HEK293 (cell line): Measurements from ENCODE around the gene ABHD11.

Experiments used
- CTCF ChIA-PET: fragments of 350-600 bp; formaldehyde crosslinking; extraction: SDS; loops from one replicate; lab custom pipeline; 2021; ENCODE audit warnings: antibody characterized with exemption; lab: Yijun Ruan, JAX
- POLR2A ChIA-PET: fragments of 300-600 bp; formaldehyde crosslinking; extraction: SDS; loops from one replicate; lab custom pipeline; 2020; ENCODE audit warnings: antibody characterized with exemption, inconsistent platforms; lab: Yijun Ruan, JAX
- H3K27ac ChIP-seq: fragments of 200-500 bp; sonication (Bioruptor generic); 2 replicates; pipeline ENCODE4 v1.5.1; 2014; ENCODE audit warnings: low read depth, low read length, control low read depth, inconsistent platforms; ENCODE audit errors: extremely low read depth
- H3K36me3 ChIP-seq, 2 experiments: fragments of 200-500 bp in 1 of 2; sonication (Bioruptor generic) in 1 of 2; 1 replicate in 1 of 2; 2 replicates in 1 of 2; pipeline ENCODE4 v1.5.1; 2014 to 2017; ENCODE audit warnings: inconsistent platforms in 2 of 2, low read length in 2 of 2; ENCODE audit not compliant: control insufficient read depth in 2 of 2, insufficient read depth in 1 of 2
- H3K4me1 ChIP-seq: fragments of 200-500 bp; sonication (Bioruptor generic); 2 replicates; pipeline ENCODE4 v1.5.1; 2014; ENCODE audit warnings: mild to moderate bottlenecking, low read length, inconsistent platforms; ENCODE audit not compliant: control insufficient read depth, insufficient read depth
- H3K4me3 ChIP-seq: 2 replicates; pipeline ENCODE4 v1.5.1; 2011; ENCODE audit warnings: low read depth, mild to moderate bottlenecking, control low read depth, low read length, moderate library complexity
- H3K9me3 ChIP-seq: fragments of 200-500 bp; sonication (Bioruptor generic); 2 replicates; pipeline ENCODE4 v1.5.1; 2014; ENCODE audit warnings: low read depth, low read length, inconsistent platforms; ENCODE audit not compliant: control insufficient read depth, insufficient read depth
- BCL11A ChIP-seq: fragments of 450-650 bp; formaldehyde crosslinking; IDR thresholded peaks from 2 replicates; pipeline ENCODE4 v1.5.1; 2016; ENCODE audit warnings: low read depth, missing biosample characterization, missing genetic modification characterization
- EGR2 ChIP-seq: fragments of 450-650 bp; formaldehyde crosslinking; IDR thresholded peaks from 2 replicates; pipeline ENCODE4 v1.5.1; 2016; ENCODE audit warnings: low read depth, missing biosample characterization, missing genetic modification characterization
- PRDM1 ChIP-seq: fragments of 450-650 bp; formaldehyde crosslinking; IDR thresholded peaks from 2 replicates; pipeline ENCODE4; 2016; ENCODE audit warnings: missing biosample characterization, missing genetic modification characterization
- ZFP41 ChIP-seq: fragments of 450-650 bp; formaldehyde crosslinking; IDR thresholded peaks from 2 replicates; pipeline ENCODE4 v1.5.1; 2016; ENCODE audit warnings: missing biosample characterization, missing genetic modification characterization, borderline replicate concordance
- ZNF112 ChIP-seq: fragments of 450-650 bp; formaldehyde crosslinking; IDR thresholded peaks from 2 replicates; pipeline ENCODE4 v1.5.0; 2017; ENCODE audit warnings: missing biosample characterization, missing genetic modification characterization
- ZNF121 ChIP-seq: fragments of 450-650 bp; formaldehyde crosslinking; IDR thresholded peaks from 2 replicates; pipeline ENCODE4 v1.5.1; 2016; ENCODE audit warnings: missing biosample characterization, missing genetic modification characterization
- ZNF146 ChIP-seq: fragments of 450-650 bp; formaldehyde crosslinking; IDR thresholded peaks from 2 replicates; pipeline ENCODE4 v1.5.1; 2016; ENCODE audit warnings: missing biosample characterization, missing genetic modification characterization
- ZNF157 ChIP-seq: fragments of 450-650 bp; formaldehyde crosslinking; IDR thresholded peaks from 2 replicates; pipeline ENCODE4 v1.5.1; 2016; ENCODE audit warnings: missing biosample characterization, missing genetic modification characterization
- ZNF202 ChIP-seq: fragments of 450-650 bp; formaldehyde crosslinking; IDR thresholded peaks from 2 replicates; pipeline ENCODE4 v1.5.1; 2016; ENCODE audit warnings: missing biosample characterization, missing genetic modification characterization, borderline replicate concordance
- ZNF211 ChIP-seq: fragments of 450-650 bp; formaldehyde crosslinking; IDR thresholded peaks from 2 replicates; pipeline ENCODE4 v1.5.1; 2016; ENCODE audit warnings: low read depth, missing biosample characterization, missing genetic modification characterization
- ZNF302 ChIP-seq: fragments of 450-650 bp; formaldehyde crosslinking; IDR thresholded peaks from 2 replicates; pipeline ENCODE4 v1.5.1; 2016; ENCODE audit warnings: missing biosample characterization, missing genetic modification characterization, low read depth
- ZNF341 ChIP-seq: fragments of 450-650 bp; formaldehyde crosslinking; IDR thresholded peaks from 2 replicates; pipeline ENCODE4; 2016; ENCODE audit warnings: low read depth, missing biosample characterization, missing genetic modification characterization
- ZNF354C ChIP-seq: fragments of 450-650 bp; formaldehyde crosslinking; IDR thresholded peaks from 2 replicates; pipeline ENCODE4 v1.5.1; 2016; ENCODE audit warnings: missing biosample characterization, missing genetic modification characterization, low read depth, borderline replicate concordance
- ZNF404 ChIP-seq: fragments of 450-650 bp; formaldehyde crosslinking; IDR thresholded peaks from 2 replicates; pipeline ENCODE4 v1.5.1; 2017; ENCODE audit warnings: missing biosample characterization, missing genetic modification characterization
- ZNF529 ChIP-seq: fragments of 450-650 bp; formaldehyde crosslinking; IDR thresholded peaks from 2 replicates; pipeline ENCODE4 v1.5.1; 2017; ENCODE audit warnings: missing genetic modification characterization, missing biosample characterization; ENCODE audit not compliant: insufficient replicate concordance
- ZNF768 ChIP-seq: fragments of 450-650 bp; formaldehyde crosslinking; IDR thresholded peaks from 2 replicates; pipeline ENCODE4 v1.5.1; 2018; ENCODE audit warnings: missing biosample characterization, mild to moderate bottlenecking, missing genetic modification characterization
- TF ChIP-seq, protein P1 (sequence below): fragments of 450-650 bp; IDR thresholded peaks from 2 replicates; pipeline ENCODE4 v1.5.1; 2018; ENCODE audit warnings: missing biosample characterization, mild to moderate bottlenecking, missing genetic modification characterization
- TF ChIP-seq, protein P2 (sequence below): fragments of 450-650 bp; formaldehyde crosslinking; IDR thresholded peaks from 2 replicates; pipeline ENCODE4 v1.5.1; 2017; ENCODE audit warnings: missing biosample characterization, missing genetic modification characterization
- TF ChIP-seq, protein P3 (sequence below): IDR thresholded peaks from 2 replicates; pipeline ENCODE4 v1.6.1; 2011; ENCODE audit warnings: mild to moderate bottlenecking, low read depth, low read length, borderline replicate concordance

Gene ABHD11

DNA sequence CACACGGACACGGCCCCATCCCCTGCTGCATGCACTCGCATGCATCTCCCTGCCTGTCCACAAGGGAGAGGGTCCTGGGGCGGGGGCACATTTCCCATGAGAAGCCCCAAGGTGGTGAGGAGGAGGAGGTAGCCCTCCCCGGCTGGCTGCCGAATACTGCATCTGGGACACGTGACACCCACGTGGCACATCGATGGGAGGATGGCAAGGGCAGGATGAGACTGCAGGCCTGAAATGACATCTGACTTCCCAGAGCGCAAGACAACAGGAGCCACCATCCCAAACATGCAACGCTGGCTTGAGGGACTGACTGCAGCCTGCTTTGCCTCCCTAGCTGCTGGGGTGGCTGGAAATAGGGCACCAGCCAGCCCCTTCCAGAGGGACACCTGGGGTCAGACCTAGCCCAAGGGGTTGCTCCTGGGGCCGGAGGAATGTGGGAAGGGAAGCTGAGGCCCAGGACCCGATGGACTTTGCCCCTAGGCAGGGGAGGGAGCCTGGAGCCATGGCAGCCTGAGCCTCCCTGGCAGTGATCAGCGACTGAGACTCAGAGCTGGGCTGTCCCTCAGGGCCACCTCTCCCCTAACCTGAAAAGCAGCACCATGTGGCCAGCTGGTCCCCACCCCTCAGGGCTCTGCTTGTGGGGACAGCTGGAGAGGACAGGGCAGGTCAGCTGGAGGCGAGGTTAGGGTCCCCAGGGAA is 39.1 kb downstream of the ABHD11 start:
- Histone ChIP-seq H3K9me3 (no peaks in the 10 kb centered on the region), H3K4me1 (no peaks in the 10 kb centered on the region), H3K27ac (0 out of 2 replicates have a peak overlapping the region, but pooled peaks have one; percentile 5), H3K4me3 (no peak overlapping the region), H3K36me3 (peaks cover 4 to 77% of the 10 kb centered on the region in 2 experiments; a peak in 2 of 3 replicates)
- ChIA-PET CTCF (interaction anchor here (0.9 kb wide), 1 partner anchor 93 kb away, joined by 4 read pairs; no protein-coding TSS in a partner anchor), POLR2A (no interaction called here)
- TF ChIP-seq, protein P1, sequence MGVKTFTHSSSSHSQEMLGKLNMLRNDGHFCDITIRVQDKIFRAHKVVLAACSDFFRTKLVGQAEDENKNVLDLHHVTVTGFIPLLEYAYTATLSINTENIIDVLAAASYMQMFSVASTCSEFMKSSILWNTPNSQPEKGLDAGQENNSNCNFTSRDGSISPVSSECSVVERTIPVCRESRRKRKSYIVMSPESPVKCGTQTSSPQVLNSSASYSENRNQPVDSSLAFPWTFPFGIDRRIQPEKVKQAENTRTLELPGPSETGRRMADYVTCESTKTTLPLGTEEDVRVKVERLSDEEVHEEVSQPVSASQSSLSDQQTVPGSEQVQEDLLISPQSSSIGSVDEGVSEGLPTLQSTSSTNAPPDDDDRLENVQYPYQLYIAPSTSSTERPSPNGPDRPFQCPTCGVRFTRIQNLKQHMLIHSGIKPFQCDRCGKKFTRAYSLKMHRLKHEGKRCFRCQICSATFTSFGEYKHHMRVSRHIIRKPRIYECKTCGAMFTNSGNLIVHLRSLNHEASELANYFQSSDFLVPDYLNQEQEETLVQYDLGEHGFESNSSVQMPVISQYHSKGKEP (tag by site-specific recombination), result 0 out of 2 replicates have a peak, but pooled peaks have one; percentile 28
- no peak for TF ChIP-seq PRDM1 (tag by site-specific recombination)

DNA sequence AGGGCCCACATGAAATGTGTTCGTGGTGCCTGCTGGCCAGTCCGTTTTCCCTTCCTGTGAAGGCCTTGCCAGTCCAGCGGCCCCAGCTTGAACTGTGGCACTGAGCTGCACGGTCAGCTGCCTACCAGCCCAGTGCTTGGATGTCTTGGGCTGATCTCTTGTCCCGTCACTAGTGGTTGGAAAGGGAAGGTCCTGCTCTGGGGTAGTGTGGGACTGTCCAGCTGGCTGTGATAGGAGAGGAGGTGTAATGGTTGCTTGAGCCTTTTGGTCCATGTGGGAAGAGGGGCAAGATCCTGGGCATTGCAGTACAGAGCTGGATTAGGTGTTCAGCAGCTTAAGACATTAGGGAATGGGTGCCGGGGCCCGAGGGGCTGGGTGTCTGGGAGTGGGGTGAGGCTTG is 40.2 kb downstream of the ABHD11 start:
- Histone ChIP-seq H3K9me3 (no peaks in the 10 kb centered on the region), H3K4me3 (no peak overlapping the region), H3K4me1 (no peaks in the 10 kb centered on the region)
- CTCF ChIA-PET, result interaction anchor here (0.6 to 0.9 kb wide), 3 partner anchors 27 to 157 kb away, joined by 3 to 4 read pairs (median 3); no protein-coding TSS in a partner anchor
- TF ChIP-seq ZNF121 (tag by site-specific recombination), result no peak
- TF ChIP-seq, all 188 proteins: peak for 0
- POLR2A ChIA-PET, result interaction anchor here (0.6 kb wide), 1 partner anchor 76 kb away, joined by 5 read pairs; no protein-coding TSS in a partner anchor
- H3K27ac ChIP-seq, result no peak overlapping the region
- H3K36me3 ChIP-seq, result peaks cover 4 to 83% of the 10 kb centered on the region in 2 experiments; a peak in 2 of 3 replicates

DNA sequence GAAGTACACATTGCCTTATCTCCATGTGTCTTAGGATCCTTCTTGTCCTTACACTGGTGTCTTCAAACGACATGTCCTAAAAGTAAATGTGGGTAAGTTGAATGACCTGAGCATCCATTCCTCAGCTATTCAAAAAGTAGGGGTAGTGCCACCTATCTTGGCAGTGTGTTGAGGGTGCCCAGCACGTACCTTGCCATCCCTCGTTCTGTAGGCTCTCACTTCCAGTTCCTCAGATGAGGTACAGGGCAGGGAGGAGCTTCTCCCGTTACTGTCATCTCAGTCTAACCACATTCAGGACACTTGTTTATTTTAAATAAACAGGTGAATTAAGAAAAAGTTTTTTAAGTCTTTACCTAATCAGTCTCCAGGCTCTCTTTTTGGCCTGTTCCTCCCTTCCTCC is 42.2 kb downstream of the ABHD11 start:
- POLR2A ChIA-PET, result interaction anchor here (1.3 to 1.7 kb wide), 2 partner anchors 12 to 89 kb away, joined by 3 read pairs; partner anchors contain the start of gene BUD23
- Histone ChIP-seq H3K9me3 (no peaks in the 10 kb centered on the region), H3K4me3 (no peak overlapping the region), H3K4me1 (no peaks in the 10 kb centered on the region), H3K36me3 (peaks cover 4 to 82% of the 10 kb centered on the region in 2 experiments; a peak in 2 of 3 replicates), H3K27ac (no peak overlapping the region)
- CTCF ChIA-PET, result interaction anchor here (0.5 to 2.1 kb wide), 4 partner anchors 28 to 90 kb away, joined by 3 to 11 read pairs (median 4); partner anchors contain the start of gene VPS37D
- no peak for TF ChIP-seq ZNF112
- TF ChIP-seq ZNF302 (tag by site-specific recombination), result no peak
- TF ChIP-seq, protein P2, sequence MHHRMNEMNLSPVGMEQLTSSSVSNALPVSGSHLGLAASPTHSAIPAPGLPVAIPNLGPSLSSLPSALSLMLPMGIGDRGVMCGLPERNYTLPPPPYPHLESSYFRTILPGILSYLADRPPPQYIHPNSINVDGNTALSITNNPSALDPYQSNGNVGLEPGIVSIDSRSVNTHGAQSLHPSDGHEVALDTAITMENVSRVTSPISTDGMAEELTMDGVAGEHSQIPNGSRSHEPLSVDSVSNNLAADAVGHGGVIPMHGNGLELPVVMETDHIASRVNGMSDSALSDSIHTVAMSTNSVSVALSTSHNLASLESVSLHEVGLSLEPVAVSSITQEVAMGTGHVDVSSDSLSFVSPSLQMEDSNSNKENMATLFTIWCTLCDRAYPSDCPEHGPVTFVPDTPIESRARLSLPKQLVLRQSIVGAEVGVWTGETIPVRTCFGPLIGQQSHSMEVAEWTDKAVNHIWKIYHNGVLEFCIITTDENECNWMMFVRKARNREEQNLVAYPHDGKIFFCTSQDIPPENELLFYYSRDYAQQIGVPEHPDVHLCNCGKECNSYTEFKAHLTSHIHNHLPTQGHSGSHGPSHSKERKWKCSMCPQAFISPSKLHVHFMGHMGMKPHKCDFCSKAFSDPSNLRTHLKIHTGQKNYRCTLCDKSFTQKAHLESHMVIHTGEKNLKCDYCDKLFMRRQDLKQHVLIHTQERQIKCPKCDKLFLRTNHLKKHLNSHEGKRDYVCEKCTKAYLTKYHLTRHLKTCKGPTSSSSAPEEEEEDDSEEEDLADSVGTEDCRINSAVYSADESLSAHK (tag by site-specific recombination), result no peak
- no peak for TF ChIP-seq ZNF354C (tag by site-specific recombination)
- no peak for TF ChIP-seq ZNF146 (tag by site-specific recombination)
- TF ChIP-seq ZNF211 (tag by site-specific recombination), result no peak
- TF ChIP-seq BCL11A (tag by site-specific recombination), result no peak

DNA sequence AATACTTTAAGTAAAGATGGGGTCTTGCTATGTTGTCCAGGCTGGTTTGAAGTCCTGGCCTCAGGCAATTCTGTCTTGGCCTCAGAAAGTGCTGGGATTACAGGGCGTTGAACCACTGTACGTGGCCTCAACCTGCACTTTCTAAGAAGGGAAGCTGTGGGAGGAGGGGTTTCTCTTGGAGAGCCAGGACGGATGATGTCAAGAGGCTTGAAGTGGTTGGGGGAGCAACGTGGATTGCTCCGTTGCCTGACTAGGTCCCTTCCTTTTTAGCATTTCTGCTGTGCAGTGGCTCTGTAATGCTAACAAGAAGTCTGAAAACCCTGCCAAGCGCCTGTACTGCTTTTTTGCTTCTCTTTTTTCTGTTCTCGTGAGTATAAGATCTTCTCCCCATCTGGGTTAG is 48.0 kb downstream of the ABHD11 start:
- Histone ChIP-seq H3K9me3 (no peaks in the 10 kb centered on the region), H3K4me3 (no peak overlapping the region), H3K36me3 (peaks cover 26 to 77% of the 10 kb centered on the region in 2 experiments; a peak in 2 of 3 replicates), H3K4me1 (no peaks in the 10 kb centered on the region), H3K27ac (no peak overlapping the region)
- CTCF ChIA-PET, result interaction anchor here (1.7 kb wide), 1 partner anchor 10 kb away, joined by 8 read pairs; no protein-coding TSS in a partner anchor
- POLR2A ChIA-PET, result interaction anchor here (1.0 kb wide), 1 partner anchor 133 kb away, joined by 3 read pairs; the partner anchor contains the start of gene BCL7B
- TF ChIP-seq, protein P3, sequence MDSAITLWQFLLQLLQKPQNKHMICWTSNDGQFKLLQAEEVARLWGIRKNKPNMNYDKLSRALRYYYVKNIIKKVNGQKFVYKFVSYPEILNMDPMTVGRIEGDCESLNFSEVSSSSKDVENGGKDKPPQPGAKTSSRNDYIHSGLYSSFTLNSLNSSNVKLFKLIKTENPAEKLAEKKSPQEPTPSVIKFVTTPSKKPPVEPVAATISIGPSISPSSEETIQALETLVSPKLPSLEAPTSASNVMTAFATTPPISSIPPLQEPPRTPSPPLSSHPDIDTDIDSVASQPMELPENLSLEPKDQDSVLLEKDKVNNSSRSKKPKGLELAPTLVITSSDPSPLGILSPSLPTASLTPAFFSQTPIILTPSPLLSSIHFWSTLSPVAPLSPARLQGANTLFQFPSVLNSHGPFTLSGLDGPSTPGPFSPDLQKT, result no peak
- TF ChIP-seq ZFP41 (tag by site-specific recombination) (no peak), ZNF157 (tag by site-specific recombination) (no peak), EGR2 (tag by site-specific recombination) (no peak), PRDM1 (tag by site-specific recombination) (no peak), ZNF529 (tag by site-specific recombination) (no peak), ZNF404 (tag by site-specific recombination) (no peak), ZNF341 (no peak), ZNF202 (tag by site-specific recombination) (no peak), ZNF768 (tag by site-specific recombination) (no peak)
